G401.6 (cell line): ENCODE data around the gene NPC1L1.
"Not testable (repeated sequence)": the region's sequence is repeated elsewhere in the genome, so short reads cannot be mapped to it uniquely, and the experiment has no call there.

ENCODE experiments used
- FAIRE-seq: peaks from 2 replicates; lab custom pipeline; 2012; peaks lifted over from hg19 to GRCh38; lab: Jason Lieb, UNC

Gene NPC1L1

GRCh38 chr7:44534501-44534900 is 6.6 kb downstream of the NPC1L1 start:
- no peak for FAIRE-seq

GRCh38 chr7:44534087-44534486 is 7.0 kb downstream of the NPC1L1 start:
- no peak for FAIRE-seq

- no peak for FAIRE-seq
Measured at GRCh38 chr7:44533301-44534055, 7.7 kb downstream of the NPC1L1 start.

GRCh38 chr7:44531421-44532380 is 9.4 kb downstream of the NPC1L1 start:
- no peak for FAIRE-seq

GRCh38 chr7:44530990-44531389 is 10.1 kb downstream of the NPC1L1 start:
- no peak for FAIRE-seq

GRCh38 chr7:44524811-44525388 is 16.2 kb downstream of the NPC1L1 start:
- no peak for FAIRE-seq

- FAIRE-seq: no peak
Measured at GRCh38 chr7:44522315-44522714, 18.8 kb downstream of the NPC1L1 start.

GRCh38 chr7:44521347-44522095 is 19.6 kb downstream of the NPC1L1 start:
- FAIRE-seq: no peak

GRCh38 chr7:44520574-44520973 is 20.6 kb downstream of the NPC1L1 start:
- FAIRE-seq: no peak

- FAIRE-seq: no peak
Measured at GRCh38 chr7:44519546-44519945, 21.6 kb downstream of the NPC1L1 start.

GRCh38 chr7:44518761-44519160 is 22.4 kb downstream of the NPC1L1 start:
- no peak for FAIRE-seq

- FAIRE-seq: no peak
Measured at GRCh38 chr7:44517175-44517574, 24.0 kb downstream of the NPC1L1 start.

GRCh38 chr7:44515590-44516268 is 25.4 kb downstream of the NPC1L1 start:
- no peak for FAIRE-seq

GRCh38 chr7:44512736-44513135 is 28.4 kb downstream of the NPC1L1 start:
- FAIRE-seq: no peak

GRCh38 chr7:44511863-44512468 is 29.2 kb downstream of the NPC1L1 start:
- FAIRE-seq: no peak

- FAIRE-seq: no peak
Measured at GRCh38 chr7:44511236-44511635, 29.9 kb downstream of the NPC1L1 start.

- FAIRE-seq: no peak
Measured at GRCh38 chr7:44508328-44509030, 32.7 kb downstream of the NPC1L1 start.

GRCh38 chr7:44506592-44507288 is 34.4 kb downstream of the NPC1L1 start:
- not testable (repeated sequence) for FAIRE-seq

- FAIRE-seq: no peak
Measured at GRCh38 chr7:44505595-44505994, 35.5 kb downstream of the NPC1L1 start.
